Activated CD4-positive, CD25-positive, alpha-beta regulatory T cell treated with anti-CD3 and anti-CD28 coated beads, Interleukin-2, amount 50 U/mL, for 24 hours (primary cell): ENCODE data around the gene COX19.
"Not testable (repeated sequence)": the region's sequence is repeated elsewhere in the genome, so short reads cannot be mapped to it uniquely, and the experiment has no call there.

Experiments used
- ATAC-seq, 2 donors: fragments of 150-1000 bp; cut with Tn5 transposase; one replicate each; pipeline ENCODE4 v1.10.0; 2021; ENCODE audit warnings: mild to moderate bottlenecking in 1 of 2, moderate library complexity in 1 of 2

Gene COX19

GRCh38 chr7:1010226-1010625 is 34.9 kb upstream of the COX19 start:
- no peak for ATAC-seq

GRCh38 chr7:1009747-1010146 is 34.4 kb upstream of the COX19 start:
- ATAC-seq, result no peak

- no peak for ATAC-seq
Measured at GRCh38 chr7:1008733-1009363, 33.5 kb upstream of the COX19 start.

- no peak for ATAC-seq
Measured at GRCh38 chr7:1007901-1008300, 32.6 kb upstream of the COX19 start.

- ATAC-seq, result no peak
Measured at GRCh38 chr7:1005303-1005702, 30.0 kb upstream of the COX19 start.

- no peak for ATAC-seq
Measured at GRCh38 chr7:1004018-1004852, 28.9 kb upstream of the COX19 start.

- not testable (repeated sequence) for ATAC-seq
Measured at GRCh38 chr7:1002445-1002844, 27.1 kb upstream of the COX19 start.

GRCh38 chr7:1002026-1002425 is 26.7 kb upstream of the COX19 start:
- not testable (repeated sequence) for ATAC-seq

GRCh38 chr7:1001069-1001770 is 25.9 kb upstream of the COX19 start:
- ATAC-seq, result not testable (repeated sequence)

GRCh38 chr7:999941-1000935 is 24.9 kb upstream of the COX19 start:
- ATAC-seq, result no peak

- no peak for ATAC-seq
Measured at GRCh38 chr7:999149-999879, 24.0 kb upstream of the COX19 start.

- ATAC-seq, result no peak
Measured at GRCh38 chr7:997404-998395, 22.4 kb upstream of the COX19 start.

- ATAC-seq, result no peak
Measured at GRCh38 chr7:996079-996872, 20.9 kb upstream of the COX19 start.

GRCh38 chr7:995571-995970 is 20.2 kb upstream of the COX19 start:
- no peak for ATAC-seq

- ATAC-seq, result no peak
Measured at GRCh38 chr7:994592-995308, 19.4 kb upstream of the COX19 start.

GRCh38 chr7:992709-993607 is 17.6 kb upstream of the COX19 start:
- peak; percentile 99 for ATAC-seq
